Measurements from ENCODE around the gene CHCHD6.

CHCHD6 gene

DNA sequence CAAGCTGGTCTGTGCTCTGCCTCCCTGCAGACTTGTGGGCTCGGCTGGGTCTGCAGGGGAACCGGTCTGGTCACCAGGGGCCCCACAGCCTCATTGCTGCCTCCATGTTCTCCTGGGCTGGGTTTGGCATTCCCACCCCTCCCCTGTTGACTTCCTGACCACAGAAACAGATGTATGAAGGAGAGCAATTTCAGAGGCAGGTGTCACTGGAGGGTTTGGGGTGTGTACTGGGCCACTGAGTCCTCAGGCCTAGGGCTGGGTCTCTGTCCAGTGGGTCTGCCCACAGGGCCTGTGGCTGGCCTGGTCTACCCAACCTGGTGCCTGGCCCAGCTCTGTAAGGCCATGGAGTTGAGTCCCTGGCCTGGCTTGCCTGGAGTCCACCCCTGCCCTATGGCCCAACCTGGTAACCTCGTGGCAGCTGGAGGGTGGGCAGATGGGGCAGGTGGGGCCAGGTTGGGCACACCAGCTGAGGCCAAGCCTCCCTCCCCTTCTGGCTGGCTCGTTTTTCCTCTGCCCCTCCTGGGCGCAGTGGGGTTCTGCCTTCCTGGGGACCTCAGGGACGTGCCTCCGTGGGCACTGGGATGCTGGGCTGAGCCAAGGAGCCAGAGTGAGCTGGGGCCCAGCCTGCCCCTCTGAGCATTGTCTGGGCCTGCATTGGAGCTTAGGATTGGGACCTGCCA is 299.7 kb downstream of the CHCHD6 start:
- TF ChIP-seq, protein P1, sequence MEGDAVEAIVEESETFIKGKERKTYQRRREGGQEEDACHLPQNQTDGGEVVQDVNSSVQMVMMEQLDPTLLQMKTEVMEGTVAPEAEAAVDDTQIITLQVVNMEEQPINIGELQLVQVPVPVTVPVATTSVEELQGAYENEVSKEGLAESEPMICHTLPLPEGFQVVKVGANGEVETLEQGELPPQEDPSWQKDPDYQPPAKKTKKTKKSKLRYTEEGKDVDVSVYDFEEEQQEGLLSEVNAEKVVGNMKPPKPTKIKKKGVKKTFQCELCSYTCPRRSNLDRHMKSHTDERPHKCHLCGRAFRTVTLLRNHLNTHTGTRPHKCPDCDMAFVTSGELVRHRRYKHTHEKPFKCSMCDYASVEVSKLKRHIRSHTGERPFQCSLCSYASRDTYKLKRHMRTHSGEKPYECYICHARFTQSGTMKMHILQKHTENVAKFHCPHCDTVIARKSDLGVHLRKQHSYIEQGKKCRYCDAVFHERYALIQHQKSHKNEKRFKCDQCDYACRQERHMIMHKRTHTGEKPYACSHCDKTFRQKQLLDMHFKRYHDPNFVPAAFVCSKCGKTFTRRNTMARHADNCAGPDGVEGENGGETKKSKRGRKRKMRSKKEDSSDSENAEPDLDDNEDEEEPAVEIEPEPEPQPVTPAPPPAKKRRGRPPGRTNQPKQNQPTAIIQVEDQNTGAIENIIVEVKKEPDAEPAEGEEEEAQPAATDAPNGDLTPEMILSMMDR (conservative IDR thresholded peaks at IDR 0.05): no peak
- no peak overlapping the region for H3K27ac ChIP-seq

DNA sequence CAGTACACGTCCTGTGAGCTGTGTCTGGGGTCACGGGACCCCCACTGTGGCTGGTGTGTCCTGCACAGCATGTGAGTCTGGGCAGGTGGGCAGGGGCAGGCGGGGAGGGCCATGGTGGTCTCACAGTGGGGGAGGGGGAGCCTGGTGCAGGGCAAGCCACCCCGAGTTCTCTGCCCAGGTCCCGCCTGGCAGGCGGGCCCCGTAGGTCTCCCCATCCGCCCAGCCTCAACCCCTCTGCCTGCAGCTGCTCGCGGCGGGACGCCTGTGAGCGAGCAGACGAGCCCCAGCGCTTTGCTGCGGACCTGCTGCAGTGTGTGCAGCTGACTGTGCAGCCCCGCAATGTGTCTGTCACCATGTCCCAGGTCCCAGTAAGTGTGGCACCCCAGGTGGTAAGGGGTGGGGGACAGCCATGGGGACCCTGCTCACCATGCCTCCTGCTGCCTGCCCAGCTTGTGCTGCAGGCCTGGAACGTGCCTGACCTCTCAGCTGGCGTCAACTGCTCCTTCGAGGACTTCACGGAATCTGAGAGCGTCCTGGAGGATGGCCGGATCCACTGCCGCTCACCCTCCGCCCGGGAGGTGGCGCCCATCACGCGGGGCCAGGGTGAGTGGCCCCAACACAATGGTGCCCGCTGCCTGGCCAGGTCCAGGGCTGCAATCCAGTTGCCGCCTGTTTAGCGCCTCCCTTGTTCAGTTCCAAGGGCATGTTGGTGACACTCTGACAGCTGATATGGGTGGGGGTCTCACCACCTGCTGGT is 300.8 kb downstream of the CHCHD6 start:
- TF ChIP-seq, protein P1 (conservative IDR thresholded peaks at IDR 0.05): no peak
- H3K27ac ChIP-seq: no peak overlapping the region

DNA sequence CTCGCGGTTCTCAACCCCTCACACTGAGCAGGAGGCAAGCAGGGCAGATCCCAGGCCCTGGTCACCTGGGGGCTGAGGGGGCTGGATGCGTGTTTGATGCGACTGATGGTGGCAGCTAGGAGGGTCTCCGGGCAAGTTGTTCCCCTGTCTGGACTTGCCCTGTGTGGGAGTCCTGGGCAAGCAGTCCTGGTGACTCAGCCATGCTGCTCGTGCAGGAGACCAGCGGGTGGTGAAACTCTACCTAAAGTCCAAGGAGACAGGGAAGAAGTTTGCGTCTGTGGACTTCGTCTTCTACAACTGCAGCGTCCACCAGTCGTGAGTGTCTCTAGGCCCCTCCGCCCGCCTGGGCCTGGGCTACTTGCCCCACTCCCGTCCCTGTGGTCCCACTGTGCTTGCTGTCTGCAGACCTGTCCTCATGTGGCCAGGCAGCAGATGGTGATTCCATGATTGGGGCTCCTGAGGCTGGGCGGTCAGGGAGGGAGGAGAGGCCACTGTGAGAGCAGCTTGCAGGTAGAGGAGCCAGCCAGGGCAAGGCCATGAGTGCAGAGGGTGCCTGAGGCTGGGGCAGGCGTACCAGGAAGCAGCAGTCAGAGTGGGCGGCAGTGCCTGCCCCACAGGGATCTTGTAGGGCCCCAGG is 301.9 kb downstream of the CHCHD6 start:
- TF ChIP-seq, protein P1 (conservative IDR thresholded peaks at IDR 0.05): no peak
- H3K27ac ChIP-seq: no peak overlapping the region

DNA sequence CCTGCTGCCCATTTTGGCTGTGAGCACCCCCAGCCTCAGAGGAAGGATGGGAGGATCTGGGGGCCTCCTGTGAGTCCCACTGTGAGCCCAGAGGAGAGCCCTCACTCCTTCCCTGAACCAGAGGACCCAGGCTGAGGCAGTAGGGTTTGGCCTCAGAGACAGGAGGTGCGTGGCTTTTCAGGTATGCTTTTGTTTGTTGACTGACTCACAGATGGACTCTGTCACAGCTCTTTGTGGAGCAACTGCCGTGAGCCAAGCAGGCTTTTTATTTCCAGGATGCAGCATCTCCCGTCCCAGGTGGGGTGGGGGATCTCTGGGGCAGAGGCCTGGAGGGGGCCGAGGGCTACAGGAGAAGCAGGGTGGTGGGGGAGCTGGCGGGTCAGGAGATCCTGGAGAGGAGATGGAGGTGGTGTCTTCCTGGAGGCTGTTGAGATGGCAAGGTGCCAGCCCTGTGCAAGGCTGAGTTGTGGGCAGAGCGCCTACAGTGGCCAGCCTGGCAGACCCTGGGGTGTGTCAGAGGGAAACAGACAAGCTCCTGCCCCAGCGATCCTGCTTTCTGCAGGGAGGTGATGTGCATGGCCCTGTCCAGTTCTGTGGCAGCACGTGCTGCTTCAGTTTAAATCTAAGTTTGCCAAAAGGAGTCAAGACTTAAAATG is 302.9 kb downstream of the CHCHD6 start:
- no peak overlapping the region for H3K27ac ChIP-seq
- TF ChIP-seq, protein P1 (conservative IDR thresholded peaks at IDR 0.05): no peak

DNA sequence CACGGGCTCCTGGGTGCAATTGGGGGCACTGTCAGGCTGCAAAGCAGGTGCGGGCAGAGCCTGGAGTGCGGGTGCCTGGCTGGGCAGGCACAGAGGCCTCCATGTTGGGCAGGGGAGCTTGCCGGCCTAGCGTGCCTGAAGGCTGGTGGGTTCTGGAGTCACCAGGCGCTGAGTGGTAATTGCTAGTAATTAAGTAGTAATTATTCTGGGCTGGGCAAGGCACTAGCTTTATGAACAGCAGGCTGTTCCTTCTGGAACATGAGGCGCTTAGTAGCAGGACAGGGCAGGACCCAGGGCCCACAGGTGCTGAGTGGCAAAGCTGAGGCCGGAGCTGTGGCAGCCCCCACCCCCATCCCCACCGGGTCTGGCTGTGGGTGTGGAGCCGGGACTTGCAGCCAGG is 304.2 kb downstream of the CHCHD6 start:
- H3K27ac ChIP-seq: no peak overlapping the region
- TF ChIP-seq, protein P1 (conservative IDR thresholded peaks at IDR 0.05): no peak

DNA sequence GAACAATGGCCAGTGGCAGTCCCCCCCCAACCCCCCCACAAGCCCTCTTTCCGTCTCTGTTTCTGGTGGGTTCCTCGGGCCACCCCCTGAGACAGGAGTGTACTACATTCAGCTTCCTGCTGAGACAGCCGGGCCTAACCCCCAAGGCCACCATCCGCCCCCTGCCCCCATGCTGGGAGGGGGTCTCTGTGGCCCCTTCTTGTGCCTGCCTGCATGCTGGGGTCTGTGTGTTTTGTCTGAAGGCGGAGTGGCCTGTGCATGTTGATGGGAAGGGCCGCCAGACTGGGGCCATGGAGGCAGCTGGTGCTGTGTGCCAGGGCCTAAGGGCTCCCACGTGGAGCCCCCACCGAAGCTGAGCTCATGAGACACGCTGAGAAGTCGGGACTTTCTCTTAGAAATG is 305.5 kb downstream of the CHCHD6 start:
- no peak overlapping the region for H3K27ac ChIP-seq
- TF ChIP-seq, protein P1 (conservative IDR thresholded peaks at IDR 0.05): no peak
